Measurements from ENCODE around the gene VAC14. TPM values are rescaled to one million over a fixed set of nuclear protein-coding genes. Genes with fewer than 3 reads are reported as not detected.

The VAC14 gene
- total RNA-seq, 1 experiment from 2014 or later: 49.9 TPM

DNA sequence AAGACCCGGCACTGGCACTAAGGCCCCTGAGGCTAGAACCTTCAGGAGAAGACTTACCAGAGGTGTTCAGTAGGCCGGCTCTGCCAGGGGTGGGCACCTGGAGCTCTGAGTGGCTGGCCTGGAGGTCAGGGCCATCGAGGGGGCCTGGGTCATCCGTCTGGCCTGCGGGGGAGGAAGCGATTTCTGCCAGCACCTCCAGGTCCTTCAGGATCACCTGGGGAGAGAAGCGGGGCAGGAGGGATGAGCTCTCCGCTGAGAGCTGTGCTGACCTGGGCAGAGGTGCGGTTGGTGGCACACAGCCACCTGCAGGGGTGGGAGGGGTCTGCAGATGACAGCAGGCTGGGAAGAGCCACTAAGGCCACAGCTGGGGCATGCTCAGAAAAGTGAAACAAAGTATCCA, 56.6 kb downstream of the VAC14 start:
- no peak overlapping the region for H4K91ac ChIP-seq (ENCODE audit: insufficient read length, low read depth, low read length)
- no CpG with 5 or more reads among the region's 9 CpGs for WGBS (ENCODE audit: extremely low coverage, insufficient read length, low lambda C conversion rate)
- no peak overlapping the region for H2BK5ac ChIP-seq (ENCODE audit: insufficient read length, low read length)
- H4K8ac ChIP-seq (replicated peaks; ENCODE audit: insufficient read length, low read depth, low read length): no peak overlapping the region
- Mint-ChIP-seq H3K9me3 (peaks cover 4 to 8% of the 10 kb centered on the region in 2 experiments; a peak in 3 of 5 replicates), H3K4me1 (peaks cover 3 to 7% of the 10 kb centered on the region in 2 experiments; a peak in 1 of 4 replicates), H3K36me3 (ENCODE audit: insufficient read depth in 1 of 3, low read depth in 3 of 3) (peaks cover 24 to 36% (median 30%) of the 10 kb centered on the region in 3 experiments), H3K27me3 (ENCODE audit: low read depth) (peaks cover 1% of the 10 kb centered on the region; the same call in 1 of the 2 replicates), H3K4me3 (no peak overlapping the region), H3K27ac (no peak overlapping the region)
- no peak for DNase-seq
- no peaks in the 10 kb centered on the region for H3K23me2 ChIP-seq (ENCODE audit: insufficient read length, low read depth, low read length, poor library complexity, severe bottlenecking)
- H3K79me1 ChIP-seq (ENCODE audit: insufficient read depth, low read depth, low read length, poor library complexity, severe bottlenecking): no peaks in the 10 kb centered on the region
- no peak overlapping the region for H2AK5ac ChIP-seq (ENCODE audit: insufficient read length, low read length)
- H3T11ph ChIP-seq (ENCODE audit: low read length): no peak overlapping the region
- H2BK20ac ChIP-seq (ENCODE audit: low read depth, low read length, poor library complexity, severe bottlenecking): no peak overlapping the region
- H3K23ac ChIP-seq (ENCODE audit: insufficient read length, low read depth, low read length): no peak overlapping the region
- H2AFZ ChIP-seq (ENCODE audit: low read length): no peak overlapping the region
- H3K4ac ChIP-seq (ENCODE audit: low read depth, low read length): no peak overlapping the region
- no peak overlapping the region for H3K9ac ChIP-seq (ENCODE audit: extremely low read depth, insufficient read length, low read length)
- H3K4me1 ChIP-seq (ENCODE audit: insufficient read depth, low read length): no peaks in the 10 kb centered on the region
- H2BK12ac ChIP-seq (ENCODE audit: insufficient read length, low read depth, low read length): no peak overlapping the region
- no peaks in the 10 kb centered on the region for H3K79me2 ChIP-seq (ENCODE audit: insufficient read depth, low read length)
- H3K9me3 ChIP-seq (ENCODE audit: control insufficient read depth, low read depth, low read length): no peaks in the 10 kb centered on the region
- no peak overlapping the region for H4K5ac ChIP-seq (ENCODE audit: insufficient read length, low read depth, low read length)
- H3K27me3 ChIP-seq (ENCODE audit: insufficient read depth, low read length): no peaks in the 10 kb centered on the region
- no peak overlapping the region for H3K27ac ChIP-seq (ENCODE audit: insufficient read length, low read depth, low read length)
- no peak overlapping the region for H3K14ac ChIP-seq (ENCODE audit: insufficient read depth, low read length)
- TF ChIP-seq, protein P1, sequence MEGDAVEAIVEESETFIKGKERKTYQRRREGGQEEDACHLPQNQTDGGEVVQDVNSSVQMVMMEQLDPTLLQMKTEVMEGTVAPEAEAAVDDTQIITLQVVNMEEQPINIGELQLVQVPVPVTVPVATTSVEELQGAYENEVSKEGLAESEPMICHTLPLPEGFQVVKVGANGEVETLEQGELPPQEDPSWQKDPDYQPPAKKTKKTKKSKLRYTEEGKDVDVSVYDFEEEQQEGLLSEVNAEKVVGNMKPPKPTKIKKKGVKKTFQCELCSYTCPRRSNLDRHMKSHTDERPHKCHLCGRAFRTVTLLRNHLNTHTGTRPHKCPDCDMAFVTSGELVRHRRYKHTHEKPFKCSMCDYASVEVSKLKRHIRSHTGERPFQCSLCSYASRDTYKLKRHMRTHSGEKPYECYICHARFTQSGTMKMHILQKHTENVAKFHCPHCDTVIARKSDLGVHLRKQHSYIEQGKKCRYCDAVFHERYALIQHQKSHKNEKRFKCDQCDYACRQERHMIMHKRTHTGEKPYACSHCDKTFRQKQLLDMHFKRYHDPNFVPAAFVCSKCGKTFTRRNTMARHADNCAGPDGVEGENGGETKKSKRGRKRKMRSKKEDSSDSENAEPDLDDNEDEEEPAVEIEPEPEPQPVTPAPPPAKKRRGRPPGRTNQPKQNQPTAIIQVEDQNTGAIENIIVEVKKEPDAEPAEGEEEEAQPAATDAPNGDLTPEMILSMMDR (conservative IDR thresholded peaks at IDR 0.05): no peak
- H3K18ac ChIP-seq (ENCODE audit: insufficient read length, low read depth, low read length): no peak overlapping the region
- H2BK15ac ChIP-seq (ENCODE audit: low read depth, low read length): no peak overlapping the region
- no peaks in the 10 kb centered on the region for H4K20me1 ChIP-seq (ENCODE audit: control insufficient read depth, insufficient read depth, insufficient read length)
- H2BK120ac ChIP-seq (ENCODE audit: low read depth, low read length, poor library complexity, severe bottlenecking): no peak overlapping the region
- no peak overlapping the region for H3K4me2 ChIP-seq (ENCODE audit: insufficient read depth, insufficient read length, low read length)
- H3K56ac ChIP-seq (ENCODE audit: insufficient read length, low read depth, low read length): no peak overlapping the region
